ENCODE measurements around the gene CEP295NL.
"Not testable (repeated sequence)": the region's sequence is repeated elsewhere in the genome, so short reads cannot be mapped to it uniquely, and the experiment has no call there.

CEP295NL gene

DNA sequence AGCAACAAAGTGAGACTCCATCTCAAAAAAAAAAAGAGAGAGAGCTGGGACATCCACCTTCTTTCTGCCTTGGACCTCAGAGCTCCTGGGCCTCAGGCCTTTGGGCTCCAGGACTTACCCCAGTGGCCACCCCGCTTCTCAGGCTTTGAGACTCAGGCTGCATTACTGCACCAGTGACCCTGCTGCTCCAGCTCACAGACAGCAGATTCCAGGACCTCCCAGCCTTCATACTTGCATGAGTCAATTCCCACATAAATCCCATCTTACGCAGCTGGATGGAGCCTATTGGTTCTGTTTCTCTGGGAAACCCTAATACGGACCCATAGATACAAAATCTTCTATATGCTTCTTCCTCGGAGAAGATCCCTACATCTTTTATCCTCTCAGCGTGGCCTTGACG lies 2.1 kb upstream of the CEP295NL start:
- DNase-seq (ENCODE audit: insufficient read length, low spot score) (no peak), FAIRE-seq (no peak)
- TF ChIP-seq POLR2A (IDR thresholded peaks at IDR 0.05; ENCODE audit: low read depth, low read length) = no peak

DNA sequence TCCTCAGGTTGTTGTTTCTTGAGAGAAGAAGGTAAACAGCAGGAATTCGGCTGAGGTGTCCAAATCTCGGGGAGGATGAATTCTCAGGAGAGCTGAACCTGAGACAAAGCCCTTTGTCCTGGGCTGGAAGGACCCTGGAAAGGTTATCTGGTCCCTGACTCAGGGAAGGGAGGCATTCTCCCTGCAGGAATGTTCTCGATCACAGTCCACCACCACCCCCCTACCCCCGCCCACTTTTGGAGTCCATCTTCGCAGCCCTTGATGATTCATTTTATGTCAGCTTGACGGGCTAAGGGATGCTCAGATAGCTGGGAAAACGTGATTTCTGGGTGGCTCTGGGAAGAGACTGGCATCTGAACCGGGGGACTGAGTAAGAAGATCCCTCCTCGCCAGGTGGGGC lies 1.4 kb upstream of the CEP295NL start:
- DNase-seq (ENCODE audit: insufficient read length, low spot score) = no peak

DNA sequence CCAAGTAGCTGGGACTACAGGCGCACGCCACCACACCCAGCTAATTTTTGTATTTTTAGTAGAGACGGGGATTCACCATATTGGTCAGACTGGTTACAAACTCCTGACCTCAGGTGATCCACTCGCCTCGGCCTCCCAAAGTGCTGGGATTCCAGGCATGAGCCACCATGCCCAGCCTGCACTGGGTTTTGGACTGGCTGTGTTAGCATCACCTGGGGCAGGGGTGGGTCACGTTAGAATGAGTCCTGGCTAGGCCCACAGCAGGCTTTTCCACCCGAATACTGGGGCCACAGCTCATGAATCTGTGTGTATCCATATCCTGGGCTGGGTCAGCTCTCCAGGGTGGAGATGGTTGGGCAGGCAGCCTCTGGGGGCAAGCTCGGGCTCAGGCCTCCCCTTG lies 770 bp downstream of the CEP295NL start:
- not testable (repeated sequence) for DNase-seq (ENCODE audit: insufficient read length, low spot score); FAIRE-seq

More for the DNA sequence above, 1.4 kb upstream of the CEP295NL start:
- no peak for FAIRE-seq
- no peak for TF ChIP-seq POLR2A (IDR thresholded peaks at IDR 0.05; ENCODE audit: low read depth, low read length)

- DNase-seq (ENCODE audit: insufficient read length, low spot score) (no peak), FAIRE-seq (no peak)
- no peak for TF ChIP-seq POLR2A (IDR thresholded peaks at IDR 0.05; ENCODE audit: low read depth, low read length)
These were observed 1.2 kb downstream of the CEP295NL start for GRCh38 chr17:78901806-78902205.

GRCh38 chr17:78900816-78901215 lies 2.2 kb downstream of the CEP295NL start:
- DNase-seq (ENCODE audit: insufficient read length, low spot score) (no peak), FAIRE-seq (no peak)
- TF ChIP-seq POLR2A (IDR thresholded peaks at IDR 0.05; ENCODE audit: low read depth, low read length) = no peak

- DNase-seq (ENCODE audit: insufficient read length, low spot score) (no peak), FAIRE-seq (no peak)
- no peak for TF ChIP-seq POLR2A (IDR thresholded peaks at IDR 0.05; ENCODE audit: low read depth, low read length)
These were observed 3.4 kb downstream of the CEP295NL start for GRCh38 chr17:78899361-78900260.

DNA sequence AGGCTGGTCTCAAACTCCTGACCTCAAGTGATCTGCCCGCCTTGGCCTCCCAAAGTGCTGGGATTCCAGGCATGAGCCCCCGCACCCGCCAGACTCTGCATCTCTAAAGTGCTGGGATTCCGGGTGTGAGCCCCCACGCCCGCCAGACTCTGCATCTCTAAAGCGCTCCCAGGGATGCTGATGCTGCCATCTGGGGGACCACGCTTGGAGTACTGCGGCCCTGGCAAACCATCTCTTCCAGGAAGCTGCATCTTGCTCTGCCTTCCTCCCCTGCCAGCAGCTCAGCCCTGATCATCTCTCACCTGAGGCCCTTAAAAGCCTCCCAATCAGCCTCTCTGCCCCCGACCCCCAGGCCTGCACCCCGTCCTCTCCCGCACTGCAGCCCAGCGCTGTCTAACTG lies 4.1 kb downstream of the CEP295NL start:
- no peak for TF ChIP-seq POLR2A (IDR thresholded peaks at IDR 0.05; ENCODE audit: low read depth, low read length)
- DNase-seq (ENCODE audit: insufficient read length, low spot score) = no peak
- no peak for FAIRE-seq

GRCh38 chr17:78898075-78898836 lies 4.7 kb downstream of the CEP295NL start:
- TF ChIP-seq POLR2A (IDR thresholded peaks at IDR 0.05; ENCODE audit: low read depth, low read length) = no peak
- FAIRE-seq (no peak), DNase-seq (ENCODE audit: insufficient read length, low spot score) (no peak)

GRCh38 chr17:78897664-78898047 lies 5.3 kb downstream of the CEP295NL start:
- no peak for FAIRE-seq
- no peak for TF ChIP-seq POLR2A (IDR thresholded peaks at IDR 0.05; ENCODE audit: low read depth, low read length)
- no peak for DNase-seq (ENCODE audit: insufficient read length, low spot score)

- no peak for FAIRE-seq
- TF ChIP-seq POLR2A (IDR thresholded peaks at IDR 0.05; ENCODE audit: low read depth, low read length) = no peak
- no peak for DNase-seq (ENCODE audit: insufficient read length, low spot score)
These were observed 6.0 kb downstream of the CEP295NL start for GRCh38 chr17:78896834-78897663.

DNA sequence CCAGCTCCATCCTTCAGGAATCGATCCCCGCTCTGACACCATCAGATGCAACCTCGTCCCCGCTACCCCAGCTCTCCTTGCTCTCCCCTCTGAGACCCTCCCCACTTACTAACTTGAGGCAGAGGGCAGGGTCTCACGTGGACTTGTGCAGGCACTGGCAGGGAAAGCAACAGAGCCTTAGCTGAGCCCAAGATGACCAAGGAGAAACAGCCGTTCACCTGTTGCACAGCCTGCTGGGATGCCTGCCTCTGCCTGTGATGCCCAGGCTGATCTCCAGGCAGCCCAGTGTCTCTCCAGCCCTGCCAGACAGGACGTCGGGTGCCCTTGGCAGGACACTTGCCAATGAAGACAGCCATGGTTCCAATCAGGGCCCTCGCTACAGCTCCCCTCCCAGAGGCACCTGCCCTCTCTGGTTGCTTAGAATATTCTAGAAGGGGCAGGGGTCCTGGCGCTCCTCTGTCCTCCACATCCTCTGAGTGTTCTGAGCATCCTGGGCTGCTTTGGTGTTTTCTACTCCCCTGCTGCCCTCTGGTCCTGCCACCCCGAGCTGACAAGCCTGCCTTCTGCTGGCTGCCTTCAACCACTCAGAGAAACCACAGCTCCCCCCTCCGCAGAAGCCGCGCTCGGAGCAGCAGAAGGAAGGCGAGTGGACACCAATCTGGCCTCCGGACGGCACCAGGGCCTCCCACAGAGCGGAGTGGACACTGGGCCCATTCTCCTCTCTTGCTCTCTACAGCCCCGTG lies 6.7 kb downstream of the CEP295NL start:
- no peak for DNase-seq (ENCODE audit: insufficient read length, low spot score)
- no peak for FAIRE-seq
- TF ChIP-seq POLR2A (IDR thresholded peaks at IDR 0.05; ENCODE audit: low read depth, low read length) = no peak

DNA sequence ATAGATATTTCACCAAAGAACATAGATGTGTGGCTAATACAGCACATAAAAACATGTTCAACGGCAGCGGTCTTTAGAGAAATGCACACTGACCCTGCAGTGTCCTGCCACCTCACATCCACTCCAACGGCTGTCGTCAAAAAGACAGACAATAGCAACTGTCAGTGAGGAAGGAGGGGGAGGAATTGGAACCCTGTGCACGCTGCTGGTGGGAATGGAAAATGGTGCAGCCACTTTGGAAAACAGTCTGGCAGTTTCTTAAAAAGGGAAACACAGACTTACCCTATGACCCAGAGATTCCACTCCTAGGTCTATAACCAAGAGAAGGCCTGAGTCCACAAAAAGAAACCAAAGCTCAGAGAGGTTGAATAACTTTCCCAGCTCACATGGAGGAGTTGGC lies 7.7 kb downstream of the CEP295NL start:
- DNase-seq (ENCODE audit: insufficient read length, low spot score) = no peak
- FAIRE-seq = no peak
- no peak for TF ChIP-seq POLR2A (IDR thresholded peaks at IDR 0.05; ENCODE audit: low read depth, low read length)

GRCh38 chr17:78893684-78894083 lies 9.3 kb downstream of the CEP295NL start:
- TF ChIP-seq POLR2A (IDR thresholded peaks at IDR 0.05; ENCODE audit: low read depth, low read length) = no peak
- no peak for FAIRE-seq
- no peak for DNase-seq (ENCODE audit: insufficient read length, low spot score)
